ENCODE results near the gene MED29. TPM values are rescaled to one million over a fixed set of nuclear protein-coding genes. Genes with fewer than 3 reads are reported as not detected.

Gene MED29
- total RNA-seq (2014; rRNA removed; shearing (Covaris generic)) = 26.7 and 58.5 TPM in 2 replicates

DNA sequence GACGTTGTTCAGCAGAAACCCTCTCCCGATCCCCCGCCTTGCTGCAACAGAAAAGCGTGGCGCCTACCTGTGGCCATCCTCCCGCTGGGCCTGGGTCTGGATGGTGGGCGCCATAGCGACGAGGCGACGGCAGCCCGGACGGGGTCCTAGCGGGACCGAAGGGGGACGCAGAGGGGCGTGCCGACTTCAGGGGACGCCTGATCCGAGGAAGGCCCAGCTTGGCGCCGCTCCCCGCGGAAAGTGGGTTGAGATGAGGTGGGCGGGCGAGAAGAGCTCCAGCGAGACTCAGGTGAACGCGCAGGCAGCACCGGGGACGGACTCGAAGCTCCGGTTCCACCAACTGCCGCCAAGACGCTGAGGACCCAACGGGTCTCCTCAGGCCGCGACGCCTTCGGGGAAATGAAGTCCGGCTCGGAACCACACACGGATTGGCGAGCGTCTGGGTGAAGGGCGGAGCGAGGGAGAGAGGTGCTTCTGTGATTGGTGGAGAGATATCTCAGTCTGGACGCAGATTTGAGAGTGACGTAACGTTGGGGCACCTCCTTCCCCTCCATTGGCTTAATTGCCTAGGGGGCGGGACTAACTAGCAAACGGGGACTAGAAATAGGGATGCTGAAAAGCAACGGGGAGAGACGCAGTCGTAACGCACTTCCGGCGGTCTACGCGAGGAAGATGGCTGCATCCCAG, at the start of gene MED29, which contains the start of gene PAF1:
Gene MED29, plus strand, starts transcription at position 628 of the 687 bp plus-strand sequence. Its CDS starts 45 bp downstream, at position 673.
Gene PAF1, minus strand, starts transcription at position 356 of the 687 bp plus-strand sequence. Its CDS starts 242 bp downstream, at position 114.
- DNase-seq (ENCODE audit: low spot score) = peak; percentile 100

DNA sequence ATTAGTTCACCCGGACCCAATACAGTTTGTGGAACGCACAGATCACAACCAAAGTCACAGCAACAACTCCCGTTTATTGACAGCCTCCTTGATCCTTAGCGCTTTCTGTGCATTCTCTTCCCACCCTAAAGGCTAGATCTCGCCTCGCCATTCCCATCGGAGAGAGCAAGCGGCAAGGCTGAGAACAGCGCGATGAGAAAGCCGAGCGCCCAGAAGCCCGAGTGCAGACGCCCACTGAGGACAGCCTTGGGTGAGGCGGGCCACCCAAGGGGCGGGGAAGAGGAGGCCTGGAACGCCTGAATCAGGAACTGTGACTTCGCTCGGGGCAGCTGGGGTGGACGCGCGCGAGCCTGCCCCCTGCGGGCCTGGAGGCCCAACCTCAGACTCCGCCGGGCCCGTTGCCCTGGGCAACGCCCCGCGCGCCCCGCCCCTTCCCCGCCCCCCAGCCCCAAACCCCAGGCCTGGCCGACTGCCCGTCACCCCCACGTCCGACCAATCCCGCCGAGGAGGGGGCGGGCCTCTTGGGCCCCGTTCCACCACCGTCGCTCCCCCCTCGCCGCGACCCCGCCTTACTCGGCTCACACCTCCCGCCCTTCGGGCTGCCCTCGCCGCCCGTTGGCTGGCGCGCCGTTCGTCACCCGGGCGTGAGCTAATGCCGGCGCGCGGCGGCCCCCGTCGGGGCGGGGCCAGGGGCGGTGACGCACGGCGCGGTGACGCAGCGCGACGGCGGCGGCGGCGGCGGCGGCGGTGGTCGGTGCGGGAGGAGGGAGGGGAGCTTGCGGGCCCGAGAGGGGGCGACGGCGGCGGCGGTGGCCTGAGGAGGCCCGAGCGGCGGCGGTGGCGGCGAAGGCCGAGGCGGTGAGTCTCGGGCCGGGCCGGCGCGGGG, 49.2 kb upstream of the MED29 start, which contains the start of gene SAMD4B:
Gene SAMD4B, plus strand, starts transcription at position 703 of the 886 bp plus-strand sequence. CDS start 14,473 bp downstream, outside the sequence.
- DNase-seq (ENCODE audit: low spot score) = peak; percentile 96

DNA sequence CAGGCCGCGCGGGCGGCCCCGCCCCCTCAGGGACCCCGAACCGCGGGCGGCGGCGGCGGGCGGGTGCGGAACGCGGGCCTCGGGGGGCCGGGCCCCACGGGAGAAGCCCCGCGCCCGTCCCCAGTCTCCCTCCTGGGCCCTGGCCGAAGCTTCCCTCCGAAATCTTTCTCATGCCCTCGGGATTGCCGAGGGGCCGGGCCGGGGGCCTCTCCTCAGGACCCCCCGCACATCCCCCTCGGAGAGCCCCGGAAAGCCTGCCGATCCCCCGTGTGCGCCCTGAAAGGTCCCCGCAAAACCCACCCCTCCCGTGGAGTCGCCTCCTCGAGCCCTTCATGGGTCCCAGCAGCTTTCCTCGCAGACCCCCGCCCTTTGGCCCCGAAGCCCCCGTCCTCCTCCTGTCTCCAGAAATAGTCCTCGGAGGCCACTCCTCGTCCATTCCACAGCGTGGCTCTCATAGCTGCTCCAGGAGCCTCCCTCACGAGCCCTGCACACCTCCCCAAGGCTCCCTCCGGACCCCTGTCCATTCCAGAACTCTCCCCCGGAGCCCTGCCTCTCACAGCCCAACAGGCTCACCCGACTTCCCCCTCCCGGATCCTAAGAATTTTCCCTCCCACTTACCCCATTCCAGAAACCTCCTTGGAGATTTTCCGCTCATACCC, 48.4 kb upstream of the MED29 start:
- no peak for DNase-seq (ENCODE audit: low spot score)

GRCh38 chr19:39345956-39346355, 45.2 kb upstream of the MED29 start:
- no peak for DNase-seq (ENCODE audit: low spot score)

- DNase-seq (ENCODE audit: low spot score) = no peak
These were observed 43.6 kb upstream of the MED29 start for GRCh38 chr19:39347332-39348164.

DNA sequence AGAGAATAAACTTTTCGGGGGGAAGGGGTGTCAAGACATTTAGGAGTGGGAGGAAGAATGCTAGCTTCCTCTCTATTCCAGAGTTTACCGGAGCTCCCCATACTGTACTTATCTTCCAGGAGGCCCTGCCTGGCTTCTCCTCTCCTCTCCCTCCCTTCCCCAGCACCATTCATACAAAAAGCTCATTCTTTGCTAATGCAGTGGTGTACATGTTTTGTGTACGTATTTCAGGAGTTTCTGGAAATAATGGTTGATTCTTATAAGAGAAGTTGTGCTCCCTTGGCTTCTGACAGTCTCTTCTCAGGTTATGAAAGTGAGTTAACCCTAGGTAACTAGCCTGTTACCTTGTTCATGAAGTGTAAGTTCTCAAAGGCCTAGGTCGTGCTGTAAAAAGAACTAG, 41.9 kb upstream of the MED29 start:
- DNase-seq (ENCODE audit: low spot score) = no peak

- DNase-seq (ENCODE audit: low spot score) = no peak
These were observed 41.0 kb upstream of the MED29 start for GRCh38 chr19:39350156-39350555.

DNA sequence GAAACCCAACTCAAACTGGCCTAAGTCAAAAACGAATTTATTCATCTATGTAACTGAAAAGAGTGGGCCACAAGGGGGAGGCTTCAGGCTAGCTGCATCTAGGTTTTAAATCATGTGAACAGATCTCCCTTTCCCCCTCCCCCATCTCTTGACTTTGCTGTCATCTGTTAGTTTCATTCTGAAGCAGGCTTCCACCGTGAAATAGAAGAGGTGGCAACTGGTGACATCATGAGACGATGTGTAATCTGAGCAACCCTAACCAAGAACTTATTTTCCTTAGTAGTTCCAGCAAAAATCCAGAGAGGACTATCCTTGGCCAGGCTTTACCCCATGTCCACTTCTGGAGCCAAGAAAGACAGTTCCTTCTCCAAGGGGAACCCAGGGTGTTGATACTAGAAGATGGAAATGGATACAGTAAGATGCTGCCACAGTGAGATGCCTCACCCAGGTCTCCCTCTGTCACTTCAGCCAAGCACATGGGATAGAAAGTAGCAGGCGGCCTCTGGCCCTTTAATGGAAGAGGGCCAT, 39.6 kb upstream of the MED29 start:
- DNase-seq (ENCODE audit: low spot score) = no peak

DNA sequence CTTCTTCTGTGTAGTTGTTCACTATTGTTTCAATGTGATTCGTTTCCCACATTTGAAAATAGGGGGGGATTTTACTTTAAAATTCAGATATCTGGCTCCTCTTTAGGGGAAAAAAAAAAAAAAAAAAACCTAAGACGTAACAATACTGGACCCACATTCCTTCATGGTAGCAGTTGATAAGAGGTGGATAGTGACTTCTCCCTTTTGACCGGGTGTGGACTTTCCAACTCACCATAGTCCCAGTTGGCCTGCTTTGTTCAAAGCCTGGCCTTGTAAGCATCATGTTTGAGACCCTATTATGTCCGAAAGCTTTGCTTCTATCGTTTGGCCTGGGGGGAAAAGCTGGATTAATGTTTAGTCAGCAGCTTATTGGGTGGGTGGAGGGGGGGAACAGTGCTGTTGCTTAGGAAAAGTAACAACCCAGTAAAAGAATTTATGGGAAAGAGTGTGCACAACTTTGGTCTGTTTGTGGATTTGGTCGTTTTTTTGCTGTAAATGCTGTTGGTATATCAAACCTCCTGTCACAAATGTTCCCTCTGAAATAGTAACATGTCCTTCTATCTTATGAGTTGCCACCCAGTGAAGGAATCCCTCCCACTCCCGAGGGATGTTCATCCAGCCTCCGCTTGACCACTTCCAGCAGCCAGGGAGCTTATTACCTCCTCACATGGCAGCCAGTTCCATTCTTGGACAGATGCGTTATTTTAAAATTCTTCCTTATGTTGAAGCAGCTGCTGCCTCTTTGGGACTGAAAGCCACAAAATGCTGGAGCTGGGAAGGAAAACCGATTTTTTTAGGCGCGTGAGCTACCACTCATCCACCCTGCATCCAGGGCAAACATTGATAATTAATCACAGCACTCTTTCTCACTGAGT, 38.6 kb upstream of the MED29 start:
- DNase-seq (ENCODE audit: low spot score) = no peak

DNA sequence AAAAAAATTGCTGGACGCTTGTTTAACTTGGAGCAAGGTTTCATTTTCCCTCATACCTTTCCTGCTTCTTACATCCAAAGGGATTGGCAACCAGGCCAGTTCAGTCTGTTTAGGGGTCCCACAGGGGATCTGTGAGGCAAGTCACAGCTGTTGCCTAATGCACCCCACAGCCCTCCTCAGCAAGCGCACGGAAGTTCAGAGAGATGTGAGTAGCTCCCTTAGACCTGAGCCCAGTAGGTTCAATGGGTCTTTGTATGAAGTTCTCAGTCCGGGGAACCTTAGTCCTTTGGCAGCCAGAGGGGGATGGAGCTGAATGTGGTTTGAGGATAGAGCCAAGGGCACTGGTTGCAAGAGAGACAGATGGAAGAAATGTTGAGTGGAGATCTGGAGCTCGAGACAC, 35.9 kb upstream of the MED29 start:
- no peak for DNase-seq (ENCODE audit: low spot score)

- no peak for DNase-seq (ENCODE audit: low spot score)
These were observed 35.1 kb upstream of the MED29 start for GRCh38 chr19:39356073-39356472.

DNA sequence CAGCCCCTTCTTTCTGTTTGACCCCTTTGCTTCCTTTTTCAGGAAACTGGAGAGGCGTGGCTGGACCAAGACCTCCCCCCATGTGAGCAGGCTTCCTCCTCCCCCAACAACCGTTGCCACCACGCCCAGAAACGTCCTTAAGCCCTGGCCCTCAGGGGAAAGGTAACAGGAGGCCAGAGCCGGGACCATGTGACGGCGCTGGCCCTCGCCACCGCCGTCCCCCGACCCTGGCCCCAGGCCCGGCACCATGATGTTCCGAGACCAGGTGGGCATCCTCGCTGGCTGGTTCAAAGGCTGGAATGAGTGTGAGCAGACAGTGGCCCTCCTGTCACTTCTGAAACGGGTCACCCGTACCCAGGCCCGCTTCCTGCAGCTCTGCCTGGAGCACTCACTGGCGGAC, 34.5 kb upstream of the MED29 start:
- no peak for DNase-seq (ENCODE audit: low spot score)

DNA sequence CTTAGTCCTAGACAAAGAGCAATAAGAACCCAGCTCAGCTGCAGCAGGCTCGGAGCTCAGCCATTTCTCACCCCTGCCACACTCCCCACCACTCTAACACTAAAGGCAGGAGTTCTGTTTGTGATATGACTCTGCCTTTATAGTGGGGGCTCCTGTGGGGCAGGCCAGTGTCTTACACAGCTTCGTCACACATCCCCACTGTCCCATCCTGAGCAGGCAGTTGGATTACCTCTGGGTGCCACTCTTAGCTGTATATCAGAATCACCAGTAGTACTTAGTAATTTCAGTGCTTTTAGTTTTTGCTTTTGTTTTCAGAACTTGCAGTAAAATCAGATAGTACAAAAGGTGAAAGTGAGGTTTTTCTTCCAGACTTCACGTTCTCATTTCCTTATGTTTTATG, 32.2 kb upstream of the MED29 start:
- DNase-seq (ENCODE audit: low spot score) = no peak

- no peak for DNase-seq (ENCODE audit: low spot score)
These were observed 30.6 kb upstream of the MED29 start for GRCh38 chr19:39360599-39360998.

DNA sequence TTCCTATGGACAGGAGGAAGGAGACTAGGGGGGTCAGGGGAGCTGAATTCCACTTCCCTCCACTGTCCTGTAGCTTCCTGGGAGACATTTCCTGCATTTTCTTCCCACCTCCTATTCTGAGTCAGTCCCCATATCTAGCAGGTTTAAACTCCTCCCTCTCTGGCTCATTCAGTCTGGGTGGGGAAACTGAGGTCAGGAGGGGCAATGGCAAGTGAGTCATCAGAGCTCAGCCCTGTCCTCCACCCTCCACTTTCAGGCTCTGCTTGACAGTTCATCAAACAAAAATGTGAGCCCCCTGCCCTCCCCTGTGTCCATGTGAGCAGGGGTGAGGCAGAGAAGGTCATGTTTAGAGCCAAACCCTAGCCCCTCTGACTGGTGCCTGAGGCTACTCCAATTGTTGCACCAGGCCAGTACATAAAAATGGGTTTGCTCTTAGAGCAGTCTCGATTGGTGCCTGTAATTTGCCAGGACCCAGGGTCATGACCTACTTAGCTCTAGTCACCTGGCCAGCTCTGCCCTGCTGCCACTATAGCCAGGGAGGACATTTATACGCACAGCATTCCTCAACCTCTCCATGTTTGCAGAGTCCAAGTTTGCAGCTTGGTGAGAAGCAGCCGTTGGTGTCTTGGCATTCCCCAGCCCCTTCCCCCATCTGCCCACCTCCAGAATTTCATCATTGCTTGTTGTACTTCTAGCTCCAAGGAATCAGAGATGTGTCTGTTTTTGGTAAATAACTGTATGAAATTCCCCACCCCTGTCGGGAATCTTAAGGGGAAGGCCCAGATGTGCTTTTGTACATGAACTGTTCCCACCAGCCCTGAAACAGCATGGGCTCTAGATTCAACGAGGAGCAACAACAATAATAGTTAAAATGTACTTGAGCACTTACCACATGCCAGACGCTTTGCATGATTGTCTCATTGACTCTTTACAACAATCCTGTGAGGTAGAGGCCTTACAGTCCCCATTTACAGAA, 28.2 kb upstream of the MED29 start:
- no peak for DNase-seq (ENCODE audit: low spot score)

GRCh38 chr19:39363901-39364457, 27.2 kb upstream of the MED29 start:
- no peak for DNase-seq (ENCODE audit: low spot score)

DNA sequence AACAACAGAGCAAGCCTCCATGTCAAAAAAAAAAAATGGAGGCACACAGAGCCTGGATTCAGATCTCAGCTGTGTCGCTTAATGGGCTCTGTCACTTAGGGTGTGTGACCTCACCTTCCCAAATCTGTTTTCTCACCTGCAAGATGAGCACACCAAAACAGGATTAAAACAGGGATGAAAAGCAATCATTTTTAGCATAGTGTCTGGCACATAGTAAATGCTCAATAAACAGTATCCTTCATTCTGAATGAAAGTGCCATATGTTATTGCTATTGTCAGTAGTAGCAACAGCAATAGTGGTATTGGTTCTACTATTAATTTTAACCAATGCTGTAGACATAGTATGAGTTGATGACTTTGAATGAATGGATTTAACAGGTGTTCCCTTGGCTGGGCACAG, 25.6 kb upstream of the MED29 start:
- DNase-seq (ENCODE audit: low spot score) = no peak

- DNase-seq (ENCODE audit: low spot score) = no peak
These were observed 22.0 kb upstream of the MED29 start for GRCh38 chr19:39369200-39369599.
